Activated CD4-positive, alpha-beta T cell treated with anti-CD3 and anti-CD28 coated beads for 24 hours (primary cell): ENCODE measurements around the gene ZDHHC11.

Experiments used
- DNase-seq, 2 donors: peaks; one replicate each; pipeline ENCODE4 v3.0.0-alpha.2; 2020; ENCODE audit warnings: low read depth in 2 of 2

Gene ZDHHC11

GRCh38 chr5:746258-746761 is 104.5 kb downstream of the ZDHHC11 start:
- no peak for DNase-seq
